ENCODE measurements around the gene CRTAP.

DNA sequence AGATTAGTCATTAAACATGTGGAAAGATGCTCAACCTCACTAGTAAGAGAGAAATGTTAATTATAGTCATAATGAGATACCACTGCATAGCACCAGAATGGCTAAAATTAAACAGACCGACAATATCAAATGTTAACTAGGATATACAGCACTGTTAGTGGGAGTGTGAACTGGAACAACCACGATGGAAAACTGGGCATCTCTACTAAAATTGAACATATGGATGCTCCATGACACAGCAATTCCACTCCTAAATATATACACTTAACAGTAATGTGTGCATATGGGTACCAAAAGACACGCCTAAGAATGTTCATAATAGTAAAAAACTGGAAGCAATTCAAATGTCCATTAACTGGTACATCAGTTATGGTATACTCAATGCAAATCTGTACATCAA lies 41.5 kb downstream of the CRTAP start:
- TF ChIP-seq POLR2A (IDR thresholded peaks at IDR 0.05): no peak
- TF ChIP-seq, protein P1, sequence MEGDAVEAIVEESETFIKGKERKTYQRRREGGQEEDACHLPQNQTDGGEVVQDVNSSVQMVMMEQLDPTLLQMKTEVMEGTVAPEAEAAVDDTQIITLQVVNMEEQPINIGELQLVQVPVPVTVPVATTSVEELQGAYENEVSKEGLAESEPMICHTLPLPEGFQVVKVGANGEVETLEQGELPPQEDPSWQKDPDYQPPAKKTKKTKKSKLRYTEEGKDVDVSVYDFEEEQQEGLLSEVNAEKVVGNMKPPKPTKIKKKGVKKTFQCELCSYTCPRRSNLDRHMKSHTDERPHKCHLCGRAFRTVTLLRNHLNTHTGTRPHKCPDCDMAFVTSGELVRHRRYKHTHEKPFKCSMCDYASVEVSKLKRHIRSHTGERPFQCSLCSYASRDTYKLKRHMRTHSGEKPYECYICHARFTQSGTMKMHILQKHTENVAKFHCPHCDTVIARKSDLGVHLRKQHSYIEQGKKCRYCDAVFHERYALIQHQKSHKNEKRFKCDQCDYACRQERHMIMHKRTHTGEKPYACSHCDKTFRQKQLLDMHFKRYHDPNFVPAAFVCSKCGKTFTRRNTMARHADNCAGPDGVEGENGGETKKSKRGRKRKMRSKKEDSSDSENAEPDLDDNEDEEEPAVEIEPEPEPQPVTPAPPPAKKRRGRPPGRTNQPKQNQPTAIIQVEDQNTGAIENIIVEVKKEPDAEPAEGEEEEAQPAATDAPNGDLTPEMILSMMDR (IDR thresholded peaks at IDR 0.05 in 4 of 5, conservative IDR thresholded peaks at IDR 0.05 in 1 of 5): no peak
